HepG2 (cell line): ENCODE data around the gene SAMD4A. TPM values are rescaled to one million over a fixed set of nuclear protein-coding genes. Genes with fewer than 3 reads are reported as not detected.
A peak's percentile ranks its signal among the peaks of the same experiment; 100 is the strongest.

ENCODE experiments used
- BHLHE40 ChIP-seq: IDR thresholded peaks from 2 replicates; pipeline ENCODE4 v1.6.1; 2011; ENCODE audit warnings: low read length, improper control_type of control experiment
- BORCS8-MEF2B ChIP-seq: sonication (generic); formaldehyde crosslinking; IDR thresholded peaks from 2 replicates; pipeline ENCODE4 v1.8.0; 2022; ENCODE audit warnings: mild to moderate bottlenecking, missing genetic modification reagents
- HCFC1 ChIP-seq: fragments of 150-350 bp; IDR thresholded peaks from 2 replicates; pipeline ENCODE4 v1.6.1; 2014; ENCODE audit warnings: low read depth, low read length
- HDAC6 ChIP-seq: fragments of 200-600 bp; sonication (generic); IDR thresholded peaks from 2 replicates; pipeline ENCODE4 v1.7.0; 2017; ENCODE audit warnings: mild to moderate bottlenecking, antibody characterized with exemption, low read length, low read depth
- IKZF1 ChIP-seq: fragments of 450-650 bp; IDR thresholded peaks from 2 replicates; pipeline ENCODE4 v1.7.1; 2016
- KLF16 ChIP-seq, 2 experiments: sonication (generic) in 1 of 2; formaldehyde crosslinking in 1 of 2; IDR thresholded peaks; 2 replicates each; pipeline versions ENCODE4 v1.6.1 to v1.8.0; 2016 to 2023; ENCODE audit warnings: missing genetic modification reagents in 2 of 2, missing compliant biosample characterization in 1 of 2
- MIER2 ChIP-seq: IDR thresholded peaks from 2 replicates; pipeline ENCODE4 v1.6.1; 2016; ENCODE audit warnings: missing biosample characterization, missing genetic modification reagents
- MIXL1 ChIP-seq: IDR thresholded peaks from 2 replicates; pipeline ENCODE4 v1.6.1; 2016
- MTF1 ChIP-seq: sonication (generic); formaldehyde crosslinking; IDR thresholded peaks from 2 replicates; pipeline ENCODE4 v1.5.0; 2020; ENCODE audit warnings: missing genetic modification reagents
- PHF5A ChIP-seq: IDR thresholded peaks from one replicate; pipeline ENCODE4 v1.6.1; 2018; ENCODE audit warnings: low read depth, missing genetic modification reagents; ENCODE audit not compliant: unreplicated experiment
- TBX2 ChIP-seq: sonication (generic); formaldehyde crosslinking; IDR thresholded peaks from 2 replicates; pipeline ENCODE4 v1.5.0; 2020; ENCODE audit warnings: missing genetic modification reagents, mild to moderate bottlenecking, borderline replicate concordance
- WIZ ChIP-seq: sonication (generic); formaldehyde crosslinking; IDR thresholded peaks from 2 replicates; pipeline ENCODE4 v1.5.1; 2020; ENCODE audit warnings: mild to moderate bottlenecking, missing genetic modification reagents
- ZBTB10 ChIP-seq: sonication (generic); formaldehyde crosslinking; IDR thresholded peaks from 2 replicates; pipeline ENCODE4 v1.4.0; 2020; ENCODE audit warnings: missing genetic modification reagents, borderline replicate concordance
- ZFP90 ChIP-seq: sonication (generic); formaldehyde crosslinking; IDR thresholded peaks from 2 replicates; pipeline ENCODE4 v1.8.0; 2022; ENCODE audit warnings: missing genetic modification reagents, mild to moderate bottlenecking, inconsistent platforms, borderline replicate concordance
- ZMYM2 ChIP-seq: sonication (generic); formaldehyde crosslinking; IDR thresholded peaks from 2 replicates; pipeline ENCODE4 v1.8.0; 2022; ENCODE audit warnings: mild to moderate bottlenecking, missing genetic modification reagents
- ZNF10 ChIP-seq: sonication (generic); formaldehyde crosslinking; IDR thresholded peaks from 2 replicates; pipeline ENCODE4 v1.4.0; 2020; ENCODE audit warnings: mild to moderate bottlenecking, low read depth, missing genetic modification reagents, borderline replicate concordance
- ZNF143 ChIP-seq: sonication (generic); formaldehyde crosslinking; IDR thresholded peaks from 2 replicates; pipeline ENCODE4 v1.4.0; 2020; ENCODE audit warnings: missing genetic modification reagents
- ZNF281 ChIP-seq: sonication (generic); formaldehyde crosslinking; IDR thresholded peaks from 2 replicates; pipeline ENCODE4 v1.4.0; 2020; ENCODE audit warnings: missing genetic modification reagents, borderline replicate concordance
- ZNF350 ChIP-seq: sonication (generic); formaldehyde crosslinking; IDR thresholded peaks from 2 replicates; pipeline ENCODE4 v1.4.0; 2020; ENCODE audit warnings: mild to moderate bottlenecking, low read depth, missing genetic modification reagents, borderline replicate concordance
- ZNF629 ChIP-seq: sonication (generic); formaldehyde crosslinking; conservative IDR thresholded peaks from 2 replicates; pipeline ENCODE4 v1.5.0; 2020; ENCODE audit warnings: missing genetic modification reagents
- polyA plus RNA-seq, 8 experiments: library from polyadenylated mRNA; depleted of rRNA in 3 of 8; stranded (reverse) in 7 of 8; unstranded in 1 of 8; fragments of >200 nt; fragmentation: Illumina TruSeq in 4 of 8; extraction: Trizol in 4 of 8; gene quantifications; 2 replicates each; pipeline versions ENCODE4 v1.2.1 to v1.2.3, GENCODE V29; 2011 to 2016; ENCODE audit warnings: low read depth in 4 of 8, missing spikeins in 1 of 8, mixed read lengths in 1 of 8; ENCODE audit not compliant: insufficient read depth in 1 of 8
- total RNA-seq, 5 experiments: library from RNA; depleted of rRNA; stranded (reverse); fragments of >200 nt; fragmentation: Illumina TruSeq; extraction: Trizol; gene quantifications; 2 replicates each; pipeline ENCODE4 v1.2.3, GENCODE V29; 2016; ENCODE audit warnings: low read depth in 1 of 5
- TF ChIP-seq, protein P1 (sequence below): IDR thresholded peaks from 2 replicates; pipeline ENCODE4 v1.6.1; 2016; ENCODE audit warnings: mild to moderate bottlenecking

SAMD4A gene
- total and polyA plus RNA-seq, 2 of the 13 experiments (the other 11 are each of a cell fraction or from before 2014, with no cell fraction given) = 11.8 to 13.0 TPM

GRCh38 chr14:54556535-54556934 lies 10.4 kb upstream of the SAMD4A start (continued):
- TF ChIP-seq ZBTB10 (CRISPR knock-in tag) (no peak), MTF1 (no peak), BORCS8-MEF2B (CRISPR knock-in tag) (no peak), ZNF143 (no peak), ZNF281 (CRISPR knock-in tag) (no peak), ZFP90 (CRISPR knock-in tag) (no peak), HDAC6 (no peak), WIZ (CRISPR knock-in tag) (no peak), MIXL1 (CRISPR knock-in tag) (no peak), ZNF350 (CRISPR knock-in tag) (peak; percentile 24; the same call in 1 of the 2 replicates), MIER2 (CRISPR knock-in tag) (peak; percentile 87), HCFC1 (no peak), ZMYM2 (CRISPR knock-in tag) (no peak), KLF16 (CRISPR knock-in tag; IDR thresholded peaks at IDR 0.05) (peak in 1 of 2 experiments; percentile 65; a peak in 1 of 4 replicates), TBX2 (CRISPR knock-in tag) (peak; percentile 62; the same call in 1 of the 2 replicates), ZNF10 (CRISPR knock-in tag) (no peak), BHLHE40 (no peak), ZNF629 (CRISPR knock-in tag) (0 out of 2 replicates have a peak, but pooled peaks have one; percentile 44), IKZF1 (no peak), PHF5A (no peak)
- TF ChIP-seq, protein P1, sequence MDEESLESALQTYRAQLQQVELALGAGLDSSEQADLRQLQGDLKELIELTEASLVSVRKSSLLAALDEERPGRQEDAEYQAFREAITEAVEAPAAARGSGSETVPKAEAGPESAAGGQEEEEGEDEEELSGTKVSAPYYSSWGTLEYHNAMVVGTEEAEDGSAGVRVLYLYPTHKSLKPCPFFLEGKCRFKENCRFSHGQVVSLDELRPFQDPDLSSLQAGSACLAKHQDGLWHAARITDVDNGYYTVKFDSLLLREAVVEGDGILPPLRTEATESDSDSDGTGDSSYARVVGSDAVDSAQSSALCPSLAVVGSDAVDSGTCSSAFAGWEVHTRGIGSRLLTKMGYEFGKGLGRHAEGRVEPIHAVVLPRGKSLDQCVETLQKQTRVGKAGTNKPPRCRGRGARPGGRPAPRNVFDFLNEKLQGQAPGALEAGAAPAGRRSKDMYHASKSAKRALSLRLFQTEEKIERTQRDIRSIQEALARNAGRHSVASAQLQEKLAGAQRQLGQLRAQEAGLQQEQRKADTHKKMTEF = 0 out of 2 replicates have a peak, but pooled peaks have one; percentile 58
